Measurements from ENCODE around the gene ZMPSTE24. TPM values are rescaled to one million over a fixed set of nuclear protein-coding genes. Genes with fewer than 3 reads are reported as not detected.

ZMPSTE24 gene
- total RNA-seq, 1 experiment from 2014 or later, result 31.3 TPM

DNA sequence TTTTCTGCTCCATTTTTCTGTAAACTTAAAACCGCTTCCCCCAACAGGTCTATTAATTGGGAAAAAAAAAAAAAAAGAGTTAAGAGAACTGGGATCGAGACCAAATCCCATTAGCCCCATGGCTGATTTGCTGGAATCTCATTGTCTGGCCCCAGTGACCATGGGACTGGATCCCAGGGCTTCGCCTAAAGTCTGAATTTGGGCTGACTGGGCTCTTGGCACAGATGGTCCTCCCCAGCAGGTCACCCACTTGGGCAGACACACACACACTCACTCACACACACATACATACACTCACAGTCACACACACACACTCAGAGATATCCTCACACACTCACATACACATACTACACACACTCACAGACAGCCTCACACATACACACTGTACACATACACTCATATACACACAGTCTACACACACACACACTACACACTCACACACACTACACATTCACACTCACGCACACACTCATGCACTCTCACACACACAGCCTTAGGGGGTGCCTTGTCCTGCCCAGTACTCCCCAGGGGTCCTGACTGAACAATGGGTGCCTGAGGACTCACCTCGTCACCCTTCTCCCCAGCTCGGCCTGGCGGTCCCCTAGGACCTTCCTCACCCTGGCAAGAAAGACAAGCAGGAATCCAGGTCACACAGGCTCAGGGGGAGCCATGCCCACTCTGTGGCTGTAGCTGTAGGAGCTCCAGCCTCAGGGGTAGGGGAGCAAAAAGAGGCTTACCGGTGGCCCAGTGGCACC is 51.5 kb downstream of the ZMPSTE24 start:
- Mint-ChIP-seq H3K9me3 (ENCODE audit: unreplicated experiment) (no peaks in the 10 kb centered on the region), H3K27ac (ENCODE audit: low read depth, unreplicated experiment) (no peak overlapping the region), H3K4me1 (ENCODE audit: insufficient read depth, unreplicated experiment) (no peaks in the 10 kb centered on the region), H3K4me3 (ENCODE audit: unreplicated experiment) (no peak overlapping the region), H3K27me3 (ENCODE audit: insufficient read depth, unreplicated experiment) (no peaks in the 10 kb centered on the region), H3K36me3 (ENCODE audit: insufficient read depth, unreplicated experiment) (no peaks in the 10 kb centered on the region)
- no peak for DNase-seq (ENCODE audit: unreplicated experiment)
- no TSS peak for BruUV-seq (replicated peaks)
- ChIA-PET POLR2A (no interaction called here), CTCF (no interaction called here)
- TF ChIP-seq, protein P1, sequence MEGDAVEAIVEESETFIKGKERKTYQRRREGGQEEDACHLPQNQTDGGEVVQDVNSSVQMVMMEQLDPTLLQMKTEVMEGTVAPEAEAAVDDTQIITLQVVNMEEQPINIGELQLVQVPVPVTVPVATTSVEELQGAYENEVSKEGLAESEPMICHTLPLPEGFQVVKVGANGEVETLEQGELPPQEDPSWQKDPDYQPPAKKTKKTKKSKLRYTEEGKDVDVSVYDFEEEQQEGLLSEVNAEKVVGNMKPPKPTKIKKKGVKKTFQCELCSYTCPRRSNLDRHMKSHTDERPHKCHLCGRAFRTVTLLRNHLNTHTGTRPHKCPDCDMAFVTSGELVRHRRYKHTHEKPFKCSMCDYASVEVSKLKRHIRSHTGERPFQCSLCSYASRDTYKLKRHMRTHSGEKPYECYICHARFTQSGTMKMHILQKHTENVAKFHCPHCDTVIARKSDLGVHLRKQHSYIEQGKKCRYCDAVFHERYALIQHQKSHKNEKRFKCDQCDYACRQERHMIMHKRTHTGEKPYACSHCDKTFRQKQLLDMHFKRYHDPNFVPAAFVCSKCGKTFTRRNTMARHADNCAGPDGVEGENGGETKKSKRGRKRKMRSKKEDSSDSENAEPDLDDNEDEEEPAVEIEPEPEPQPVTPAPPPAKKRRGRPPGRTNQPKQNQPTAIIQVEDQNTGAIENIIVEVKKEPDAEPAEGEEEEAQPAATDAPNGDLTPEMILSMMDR (IDR thresholded peaks at IDR 0.05; ENCODE audit: unreplicated experiment), result no peak
- intact Hi-C loops (cut with micrococcal nuclease), result no loop called here

DNA sequence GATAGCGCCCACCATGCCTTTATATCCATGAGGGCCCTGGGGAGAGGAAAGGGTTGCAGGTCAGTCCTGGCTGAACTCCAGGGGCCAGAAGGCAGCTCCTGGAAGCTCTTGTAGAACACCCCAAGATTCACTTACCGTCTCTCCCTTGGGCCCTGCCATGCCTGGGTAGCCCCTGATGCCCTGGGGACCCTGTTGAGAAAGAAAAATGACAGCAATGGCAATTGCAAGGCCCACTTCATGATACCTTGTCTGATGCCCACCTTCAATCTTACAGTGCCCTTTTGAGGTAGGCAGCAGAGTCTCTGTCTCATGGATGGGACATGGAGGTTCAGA is 52.1 kb downstream of the ZMPSTE24 start:
- ChIA-PET CTCF (interaction anchor here (1.6 kb wide), 1 partner anchor 166 kb away, joined by 5 read pairs; no protein-coding TSS in a partner anchor), POLR2A (no interaction called here)
- no peaks in the 10 kb centered on the region for H3K36me3 Mint-ChIP-seq (ENCODE audit: insufficient read depth, unreplicated experiment)
- no peaks in the 10 kb centered on the region for H3K9me3 Mint-ChIP-seq (ENCODE audit: unreplicated experiment)
- BruUV-seq (replicated peaks), result no TSS peak
- intact Hi-C loops (cut with micrococcal nuclease), result no loop called here
- H3K4me3 Mint-ChIP-seq (ENCODE audit: unreplicated experiment), result no peak overlapping the region
- TF ChIP-seq, protein P1 (IDR thresholded peaks at IDR 0.05; ENCODE audit: unreplicated experiment), result no peak
- H3K4me1 Mint-ChIP-seq (ENCODE audit: insufficient read depth, unreplicated experiment), result no peaks in the 10 kb centered on the region
- no peak overlapping the region for H3K27ac Mint-ChIP-seq (ENCODE audit: low read depth, unreplicated experiment)
- no peaks in the 10 kb centered on the region for H3K27me3 Mint-ChIP-seq (ENCODE audit: insufficient read depth, unreplicated experiment)
- DNase-seq (ENCODE audit: unreplicated experiment), result no peak

DNA sequence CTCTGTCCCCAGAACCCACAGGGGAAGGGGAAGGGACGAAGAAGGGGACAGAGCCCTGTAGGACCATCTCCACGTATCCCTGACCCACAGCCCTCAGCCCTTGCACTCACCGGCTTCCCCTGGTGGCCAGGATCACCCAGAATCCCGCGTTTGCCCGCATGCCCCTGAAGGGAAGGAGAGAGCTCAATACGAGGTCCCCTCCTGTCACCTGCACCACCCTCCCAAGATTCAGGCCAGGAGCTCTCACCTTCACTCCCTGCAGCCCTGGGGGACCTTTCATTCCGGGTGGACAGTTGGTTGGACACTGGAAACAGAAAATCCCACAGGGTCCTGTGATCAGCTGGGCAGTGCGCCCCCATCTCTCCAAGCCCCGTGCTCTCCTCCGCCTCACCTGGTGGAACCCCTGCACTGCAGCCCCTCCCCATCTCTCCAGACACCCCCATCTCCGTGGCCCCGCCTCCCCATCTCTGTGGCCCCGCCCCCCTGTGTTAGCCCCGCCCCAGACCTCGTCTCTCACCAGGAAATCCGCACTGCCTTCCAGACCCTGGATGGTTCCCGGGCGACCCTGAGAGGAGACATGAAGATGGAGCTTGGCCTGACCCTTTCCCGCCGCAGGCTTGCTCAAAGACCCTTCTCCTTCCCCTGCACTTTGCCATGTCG is 53.1 kb downstream of the ZMPSTE24 start:
- Mint-ChIP-seq H3K4me3 (ENCODE audit: unreplicated experiment) (no peak overlapping the region), H3K4me1 (ENCODE audit: insufficient read depth, unreplicated experiment) (no peaks in the 10 kb centered on the region), H3K9me3 (ENCODE audit: unreplicated experiment) (no peaks in the 10 kb centered on the region), H3K36me3 (ENCODE audit: insufficient read depth, unreplicated experiment) (no peaks in the 10 kb centered on the region), H3K27ac (ENCODE audit: low read depth, unreplicated experiment) (no peak overlapping the region), H3K27me3 (ENCODE audit: insufficient read depth, unreplicated experiment) (peaks cover 8% of the 10 kb centered on the region)
- ChIA-PET POLR2A (no interaction called here), CTCF (interaction anchor here (0.6 to 1.6 kb wide), 2 partner anchors 24 to 167 kb away, joined by 3 to 5 read pairs; no protein-coding TSS in a partner anchor)
- TF ChIP-seq, protein P1 (IDR thresholded peaks at IDR 0.05; ENCODE audit: unreplicated experiment), result no peak
- intact Hi-C loops (cut with micrococcal nuclease), result no loop called here
- no TSS peak for BruUV-seq (replicated peaks)
- no peak for DNase-seq (ENCODE audit: unreplicated experiment)

DNA sequence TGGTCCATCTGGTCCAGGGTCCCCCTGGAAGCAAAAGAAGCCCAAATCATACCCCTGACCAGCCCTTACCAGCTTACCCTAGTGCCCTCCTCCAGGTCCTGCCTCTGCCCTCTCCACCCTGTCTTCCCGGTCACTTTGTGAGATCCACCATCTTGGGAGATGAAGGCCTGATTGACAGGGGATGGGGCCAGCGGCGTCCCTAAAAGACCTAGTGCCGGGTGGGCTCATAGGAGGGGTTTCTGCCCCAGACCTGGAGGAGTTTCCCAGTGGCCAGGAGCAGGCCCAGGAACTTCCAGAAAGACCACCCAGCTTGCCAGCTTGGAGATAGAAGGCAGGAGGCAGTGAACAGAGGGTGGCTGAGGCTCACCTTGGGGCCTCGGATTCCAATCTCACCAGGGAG is 53.7 kb downstream of the ZMPSTE24 start:
- CTCF ChIA-PET, result interaction anchor here (1.6 kb wide), 1 partner anchor 168 kb away, joined by 5 read pairs; no protein-coding TSS in a partner anchor
- no peaks in the 10 kb centered on the region for H3K4me1 Mint-ChIP-seq (ENCODE audit: insufficient read depth, unreplicated experiment)
- no peak overlapping the region for H3K27ac Mint-ChIP-seq (ENCODE audit: low read depth, unreplicated experiment)
- no peaks in the 10 kb centered on the region for H3K36me3 Mint-ChIP-seq (ENCODE audit: insufficient read depth, unreplicated experiment)
- POLR2A ChIA-PET, result no interaction called here
- H3K9me3 Mint-ChIP-seq (ENCODE audit: unreplicated experiment), result no peaks in the 10 kb centered on the region
- peaks cover 13% of the 10 kb centered on the region for H3K27me3 Mint-ChIP-seq (ENCODE audit: insufficient read depth, unreplicated experiment)
- H3K4me3 Mint-ChIP-seq (ENCODE audit: unreplicated experiment), result no peak overlapping the region
- TF ChIP-seq, protein P1 (IDR thresholded peaks at IDR 0.05; ENCODE audit: unreplicated experiment), result no peak
- BruUV-seq (replicated peaks), result no TSS peak
- intact Hi-C loops (cut with micrococcal nuclease), result no loop called here
- no peak for DNase-seq (ENCODE audit: unreplicated experiment)
